GM21526 (cell line): ENCODE results near the gene MTG2.
A peak's percentile ranks its signal among the peaks of the same experiment; 100 is the strongest.

ENCODE experiments used
- ATAC-seq: cut with Tn5 transposase; IDR thresholded peaks from one replicate; pipeline ENCODE4 v1.9.1; 2021; ENCODE audit warnings: moderate library complexity; ENCODE audit not compliant: unreplicated experiment, low FRiP score

MTG2 gene

DNA sequence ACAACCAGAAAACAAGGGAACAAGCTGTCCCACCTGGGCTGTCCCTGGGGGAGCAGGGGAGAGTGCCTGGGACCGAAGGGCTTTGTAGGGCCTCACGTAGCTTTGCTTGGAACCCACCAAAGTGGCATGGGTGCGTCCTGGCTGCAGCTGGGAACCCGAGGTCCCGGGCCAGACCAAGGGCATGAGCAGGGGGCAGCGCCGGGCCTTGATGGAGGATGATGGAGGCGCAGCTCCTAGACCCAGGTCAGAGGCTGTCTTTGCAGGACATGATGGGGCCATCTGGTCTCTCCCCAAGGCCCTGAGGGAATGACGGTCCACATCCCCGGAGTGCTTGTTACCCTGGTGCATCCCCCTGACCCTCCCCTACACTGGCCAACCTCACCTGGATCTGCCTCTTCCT lies 47.9 kb downstream of the MTG2 start:
- ATAC-seq = no peak

DNA sequence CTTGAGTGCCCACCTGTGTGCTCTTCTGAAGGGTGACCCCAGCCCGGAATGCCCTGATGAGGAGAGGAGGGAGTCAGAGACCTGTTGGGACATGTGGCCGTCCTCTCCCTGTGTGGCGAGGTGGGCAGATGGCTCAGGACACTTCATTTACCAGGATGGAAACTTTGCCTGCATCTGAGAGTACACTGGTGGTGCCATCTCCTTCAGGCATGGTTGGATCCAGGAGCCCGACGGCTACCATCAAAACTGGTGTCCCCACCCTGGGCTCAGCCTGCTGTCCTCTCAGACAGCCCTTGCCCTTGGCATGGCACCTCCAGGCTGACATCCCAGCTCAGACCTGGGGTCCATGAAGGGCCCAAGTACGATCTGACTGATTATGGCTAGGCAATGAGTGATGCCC lies 48.5 kb downstream of the MTG2 start:
- ATAC-seq = no peak

DNA sequence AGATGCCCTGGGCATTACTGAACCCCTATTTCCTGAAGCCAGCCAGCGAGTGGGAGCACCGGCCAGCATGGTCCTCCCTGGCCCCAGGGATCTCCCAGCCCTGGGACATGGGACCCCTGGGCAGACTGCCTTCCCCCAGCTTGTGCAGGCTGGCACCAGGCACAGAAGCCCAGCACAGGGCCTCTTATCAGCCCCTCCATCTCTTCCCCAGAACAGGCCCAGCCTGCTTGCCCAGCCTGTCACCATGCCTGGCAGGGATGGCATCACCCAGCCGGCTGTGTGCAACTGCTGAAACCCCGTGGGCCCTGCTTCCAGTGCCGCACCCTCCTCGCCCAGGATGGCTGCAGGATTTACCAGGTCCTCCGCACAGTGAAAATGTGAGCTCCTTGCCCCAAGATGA lies 49.4 kb downstream of the MTG2 start:
- ATAC-seq = no peak

DNA sequence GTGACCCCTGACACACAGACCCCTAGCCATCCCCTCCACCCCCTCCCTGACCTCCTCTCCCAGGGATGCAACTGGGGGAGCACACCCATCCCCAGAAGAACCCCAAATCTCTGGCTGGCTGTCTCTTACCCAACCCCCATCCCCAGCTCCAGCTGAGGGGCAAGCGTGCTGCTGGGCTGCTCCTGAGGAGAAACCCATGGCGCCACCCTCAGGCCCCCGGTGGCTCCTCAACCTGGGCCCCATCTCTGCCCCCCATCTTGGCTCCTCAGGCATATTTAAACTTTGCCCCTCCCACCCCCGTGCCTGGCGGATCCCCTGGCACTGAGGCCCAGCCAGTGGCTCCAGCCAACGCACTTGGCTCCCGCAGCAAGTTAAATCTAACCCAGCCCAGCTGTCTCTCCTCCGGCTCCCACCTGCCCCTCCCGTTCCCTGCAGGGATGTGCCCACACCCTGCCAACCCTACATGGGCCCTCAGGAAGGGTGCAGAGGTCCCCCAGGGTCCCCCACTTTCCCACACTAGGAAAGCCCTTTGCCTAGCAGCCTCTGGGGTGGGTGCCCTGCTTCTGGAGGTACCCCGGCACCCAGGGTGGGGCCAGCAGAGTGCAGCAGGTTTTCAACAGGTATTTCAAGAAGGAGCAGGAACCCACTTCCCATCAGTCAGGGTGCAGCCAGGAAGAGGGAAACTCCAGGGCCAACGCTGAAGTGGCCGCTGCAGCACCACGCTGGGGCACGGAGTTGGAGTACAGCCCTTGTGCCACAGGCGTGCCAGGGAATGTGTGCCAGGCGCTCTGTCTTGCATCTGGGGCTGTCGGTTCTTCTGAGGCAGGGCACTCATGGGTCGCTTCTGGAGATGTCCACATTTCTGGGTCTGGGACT lies 50.2 kb downstream of the MTG2 start:
- no peak for ATAC-seq

DNA sequence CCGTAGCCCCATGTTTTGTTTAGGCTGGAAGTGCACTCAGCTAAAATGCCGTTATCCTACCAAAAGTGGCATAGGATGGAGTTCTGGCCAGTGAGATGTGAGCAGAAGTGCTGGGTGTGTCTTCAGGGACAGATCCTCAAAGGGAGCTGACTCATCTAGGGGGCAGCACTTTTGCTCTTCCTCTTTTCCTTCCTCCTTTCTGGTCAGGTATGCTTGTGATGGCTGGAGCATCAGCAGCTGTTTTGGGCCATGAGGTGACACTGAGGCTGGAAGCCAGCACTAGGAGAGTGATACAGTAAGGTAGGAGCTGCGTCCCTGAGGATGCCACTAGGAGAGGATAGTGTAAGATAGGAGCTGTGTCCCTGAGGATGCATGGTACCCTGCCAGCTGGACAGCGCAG lies 50.9 kb downstream of the MTG2 start:
- ATAC-seq = no peak

DNA sequence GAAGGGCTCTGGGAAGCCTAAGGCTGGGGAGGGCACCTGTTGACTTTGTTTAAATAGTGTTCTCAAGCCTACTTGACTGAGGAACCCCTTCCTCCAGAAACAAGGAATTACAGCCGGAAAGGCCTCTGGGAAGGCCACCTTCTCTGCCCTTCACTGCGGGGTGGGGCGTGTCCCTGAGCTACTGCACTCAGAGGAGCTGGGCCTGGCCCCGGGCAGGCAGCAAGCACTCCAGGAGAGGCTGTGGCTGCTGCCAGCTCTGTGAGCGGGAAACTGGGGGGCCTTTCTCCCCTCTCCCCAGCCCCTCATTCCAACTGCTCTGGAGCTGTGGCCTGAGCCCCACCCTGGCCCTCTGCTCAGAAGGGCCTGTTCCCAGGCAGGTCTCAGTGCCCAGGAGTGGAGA lies 51.5 kb downstream of the MTG2 start:
- no peak for ATAC-seq

DNA sequence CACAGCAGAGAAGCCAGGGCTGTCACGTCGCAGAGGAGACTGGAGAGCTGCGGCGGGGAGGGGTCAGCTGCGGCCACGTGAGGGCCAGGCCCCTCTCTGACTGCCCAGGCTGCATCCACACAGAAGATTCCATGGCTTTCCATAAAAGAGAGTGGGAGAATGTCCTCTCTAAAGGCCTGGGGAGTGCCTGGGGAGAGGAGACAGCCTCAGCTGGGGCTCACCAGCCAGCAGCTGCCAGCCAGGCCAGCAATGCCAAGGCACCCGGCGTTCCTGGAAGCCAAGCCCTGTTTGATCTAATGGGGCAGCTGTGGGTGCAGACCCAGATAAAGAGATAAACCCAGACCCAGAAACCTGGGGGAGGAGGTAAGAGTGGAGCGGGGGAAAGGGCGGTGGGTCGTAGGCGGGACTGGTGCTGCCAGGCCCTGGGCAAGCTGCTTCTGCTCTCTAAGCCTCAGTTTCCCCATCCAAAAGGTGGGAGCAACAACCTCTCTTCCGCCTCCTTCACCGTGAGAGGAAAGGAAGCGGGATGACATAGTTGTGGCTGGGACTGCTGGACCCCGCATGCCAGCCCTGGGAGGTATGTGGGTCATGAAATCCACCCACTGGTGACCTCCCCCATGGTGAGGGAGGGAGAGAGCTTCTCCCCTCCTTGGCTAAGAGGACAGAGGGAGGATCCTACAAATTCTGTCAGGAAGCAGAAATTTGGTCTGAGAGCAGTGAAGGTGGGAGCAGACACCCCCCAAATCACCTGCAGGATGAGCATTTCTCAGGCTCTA lies 52.4 kb downstream of the MTG2 start:
- no peak for ATAC-seq

DNA sequence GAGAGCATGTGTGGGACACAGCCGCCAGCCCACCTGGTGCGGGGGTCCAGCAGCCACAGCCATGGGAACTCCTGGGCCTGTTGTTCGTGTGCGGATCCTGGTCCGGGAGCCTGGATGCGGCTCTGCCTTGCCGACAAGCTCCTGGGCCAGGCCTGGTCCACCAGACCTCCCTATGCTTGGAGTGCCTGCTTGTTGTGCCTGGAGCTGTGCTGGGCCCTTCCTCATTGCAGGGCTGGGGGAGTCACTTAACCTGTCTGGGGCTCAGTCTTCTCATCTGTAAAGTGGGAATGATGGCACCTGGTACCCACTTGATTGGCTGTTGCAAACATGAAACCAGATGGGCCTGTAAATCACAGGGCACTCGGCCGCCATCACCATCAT lies 52.9 kb downstream of the MTG2 start:
- no peak for ATAC-seq

DNA sequence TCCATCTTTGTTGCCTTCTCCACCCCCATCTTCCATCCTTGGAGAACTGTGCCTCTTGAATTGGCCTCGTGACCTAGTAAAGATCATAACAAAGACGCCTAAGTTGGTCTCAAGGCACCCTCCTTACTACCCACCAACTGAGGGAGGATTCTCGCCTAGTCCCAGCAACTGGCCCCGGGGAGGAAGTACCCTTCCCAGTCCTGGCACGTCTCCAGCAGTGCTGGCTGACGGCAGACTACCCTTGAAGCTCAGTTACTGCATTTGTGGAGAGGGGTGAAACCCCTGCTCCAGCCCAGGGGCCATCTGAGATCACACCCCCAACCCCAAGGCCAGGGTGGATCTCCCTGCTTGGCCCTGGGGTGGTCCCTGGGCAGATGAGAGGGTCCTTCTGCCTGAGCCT lies 53.4 kb downstream of the MTG2 start:
- no peak for ATAC-seq

DNA sequence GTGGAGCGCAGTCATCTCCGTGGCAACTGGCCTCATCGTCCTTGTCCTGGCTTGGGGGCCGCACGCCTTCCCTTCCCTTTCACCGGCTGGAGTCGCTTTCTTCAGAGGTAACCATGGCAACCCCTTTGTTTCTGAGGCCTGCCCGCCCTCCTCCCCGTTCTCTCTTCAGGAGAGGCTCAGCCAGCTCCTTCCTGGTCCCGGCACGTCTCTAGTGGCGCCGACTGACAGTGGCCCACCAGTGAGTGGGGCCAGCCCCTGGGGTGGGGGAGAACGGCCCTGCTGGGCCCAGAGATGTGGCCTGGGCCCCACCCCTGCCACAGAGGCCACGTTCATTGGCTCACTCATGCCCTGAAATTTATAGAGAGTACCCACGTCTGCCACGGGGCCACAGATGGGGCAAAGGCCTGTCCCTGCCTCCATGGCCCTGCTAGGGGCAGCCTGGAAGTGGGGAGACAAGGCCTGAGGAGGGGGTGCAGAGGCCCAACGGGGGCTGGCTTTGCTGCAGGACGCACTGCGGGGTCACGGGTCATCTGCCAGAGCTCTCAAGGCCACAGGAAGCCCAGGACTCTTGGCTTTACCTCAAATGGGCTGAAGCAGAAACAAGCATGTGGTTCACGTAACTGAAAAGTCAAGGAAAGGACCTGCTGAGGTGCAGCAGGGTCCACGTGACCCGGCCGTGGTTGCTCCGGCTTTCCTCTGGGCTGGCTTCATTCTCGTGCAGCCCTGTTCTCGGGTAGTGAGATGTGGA lies 54.1 kb downstream of the MTG2 start:
- ATAC-seq = no peak

DNA sequence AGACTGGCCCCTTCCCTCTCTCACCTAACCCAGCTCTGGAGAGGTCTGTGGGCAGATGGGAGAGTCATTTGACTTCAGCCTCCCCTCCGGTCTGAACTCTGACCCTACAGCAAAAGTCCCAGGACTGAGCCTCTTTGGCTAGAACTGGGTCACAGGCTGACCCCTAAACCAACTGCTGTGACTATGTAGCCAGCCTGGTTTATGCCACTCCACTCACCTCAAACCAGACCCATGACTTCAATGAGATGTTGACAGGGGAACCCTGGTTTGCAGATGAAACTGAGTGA lies 54.6 kb downstream of the MTG2 start:
- no peak for ATAC-seq

DNA sequence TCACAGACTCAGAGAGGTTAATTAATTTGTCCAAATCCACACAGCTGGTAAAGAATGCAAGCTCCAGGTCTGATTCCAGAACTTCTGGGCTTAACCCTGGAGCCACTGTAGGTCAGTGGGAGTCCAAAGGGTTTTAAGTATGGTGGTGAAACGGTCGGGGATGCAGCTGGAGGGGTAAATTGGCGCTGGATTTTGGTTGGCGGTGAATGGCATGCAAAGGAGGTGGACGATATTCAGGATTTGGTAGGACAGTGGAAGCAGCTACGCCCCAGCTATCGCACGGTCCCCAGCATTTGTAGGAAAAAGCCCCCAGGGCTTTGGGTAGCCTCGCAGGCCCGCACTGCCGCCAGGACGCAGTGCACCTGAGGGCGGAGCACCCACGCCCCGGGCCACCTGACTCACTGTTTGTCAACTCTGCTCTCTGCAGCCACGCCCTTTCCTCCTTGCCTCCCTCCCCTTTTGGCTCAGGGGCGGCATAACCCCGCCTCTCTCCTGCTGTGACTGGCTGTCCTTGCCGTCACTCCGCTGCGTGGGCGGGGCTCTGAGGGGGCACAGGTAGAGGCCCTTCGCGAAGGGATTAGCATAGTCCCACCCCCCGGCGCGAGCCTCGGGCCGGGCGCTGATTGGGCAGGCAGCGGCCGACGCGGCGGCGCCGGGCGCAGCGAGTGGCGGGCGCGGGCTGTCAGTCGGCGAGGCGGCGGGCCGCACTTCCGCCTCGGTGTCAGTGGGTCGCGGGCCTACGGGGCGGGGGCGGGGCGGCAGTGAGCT lies 55.2 kb downstream of the MTG2 start, which contains the start of gene OSBPL2:
OSBPL2 (plus strand) TSS at position 721 of the 768 bp plus-strand sequence. CDS start 17,664 bp downstream, outside the sequence.
- peak; percentile 94 for ATAC-seq

DNA sequence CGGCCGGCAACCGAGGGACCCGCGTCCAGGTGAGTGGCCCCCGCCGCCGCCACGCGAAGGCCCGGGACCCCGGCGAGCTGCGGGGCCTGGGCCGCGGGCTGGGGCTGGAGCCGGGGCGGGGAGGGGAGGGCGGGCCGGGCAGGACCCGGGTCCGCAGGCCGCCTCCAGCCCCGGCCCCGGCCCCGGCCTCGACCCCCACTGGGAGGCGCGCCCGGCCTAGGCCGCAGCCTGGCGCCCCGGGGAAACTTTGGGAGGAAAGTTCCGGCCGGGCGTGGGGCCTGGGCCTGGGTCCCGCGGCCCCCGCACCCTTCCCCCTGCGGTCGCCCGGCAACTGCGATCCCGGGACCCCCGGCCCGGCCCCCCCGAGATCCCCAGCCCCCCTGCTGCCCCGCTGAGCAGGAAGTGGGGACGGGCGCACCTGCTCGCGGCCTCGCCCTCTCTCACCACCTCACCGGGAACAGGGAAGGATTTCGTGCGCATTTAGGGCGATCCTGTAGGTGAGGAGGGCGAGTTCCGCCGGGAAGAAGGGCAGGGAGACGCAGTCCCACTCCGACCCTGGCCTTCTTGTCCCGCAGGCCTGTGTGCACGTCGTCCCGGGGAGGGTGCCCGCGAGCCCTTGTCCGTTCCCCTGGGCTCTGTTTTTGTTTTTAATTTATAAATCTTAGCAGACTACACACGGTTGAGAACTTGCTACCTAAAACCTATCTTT lies 55.9 kb downstream of the MTG2 start:
- ATAC-seq = no peak

DNA sequence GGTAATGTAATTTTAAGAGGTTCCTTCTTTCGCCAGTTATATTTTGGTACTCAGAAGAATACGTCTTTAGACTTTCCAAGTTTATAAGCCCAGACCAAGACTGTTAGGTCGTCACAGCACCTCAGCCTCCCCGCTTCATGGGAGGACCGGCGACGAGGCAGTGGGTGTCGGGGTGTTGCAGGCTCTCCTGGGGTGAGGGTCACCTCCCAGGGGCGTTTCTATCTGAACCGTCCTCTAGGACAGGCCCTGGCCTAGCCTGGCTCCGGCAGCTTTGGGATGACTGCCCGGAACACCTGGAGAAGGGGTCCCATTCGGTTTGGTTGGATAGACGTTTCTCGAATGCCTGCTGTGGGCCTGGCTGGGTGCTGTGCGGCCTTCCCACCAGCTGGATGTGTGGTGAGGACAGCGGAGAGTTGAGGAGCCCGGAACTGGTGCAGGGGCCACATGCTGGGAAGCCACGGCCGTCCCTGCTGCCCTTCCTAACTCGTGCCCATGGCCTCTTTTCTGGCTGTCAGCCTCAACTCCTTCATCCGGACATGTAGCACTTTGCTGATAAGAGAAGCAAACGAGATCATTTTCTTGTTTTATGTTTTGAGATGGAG lies 56.6 kb downstream of the MTG2 start:
- no peak for ATAC-seq

DNA sequence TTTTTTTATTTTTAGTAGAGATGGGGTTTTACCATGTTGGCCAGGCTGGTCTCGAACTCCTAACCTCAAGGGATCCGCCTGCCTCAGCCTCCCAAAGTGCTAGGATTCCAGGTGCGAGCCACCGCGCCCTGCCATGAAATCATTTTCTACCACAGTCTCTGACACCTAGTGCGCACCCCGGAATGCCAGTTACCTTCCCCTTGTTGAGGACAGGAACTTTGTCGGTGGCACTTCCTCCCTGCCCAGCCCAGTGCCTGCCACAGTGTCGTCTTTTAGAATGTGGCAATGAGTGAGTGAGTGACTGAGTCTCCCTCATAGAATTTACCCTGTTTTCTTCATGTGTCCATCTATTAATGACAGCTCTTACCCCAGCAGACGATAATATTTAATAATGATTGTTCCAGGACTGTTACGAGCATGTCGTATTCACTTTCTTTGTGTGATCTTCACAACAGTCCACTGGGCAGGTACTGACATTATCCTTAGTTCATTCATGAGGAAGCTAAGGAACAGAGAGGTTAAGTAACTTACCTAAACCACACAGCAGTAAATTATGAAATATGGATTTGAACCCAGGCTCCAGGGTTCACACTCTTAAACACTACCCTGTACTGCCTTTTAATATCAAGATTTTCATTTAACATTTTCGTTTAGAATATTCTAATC lies 57.3 kb downstream of the MTG2 start:
- no peak for ATAC-seq

DNA sequence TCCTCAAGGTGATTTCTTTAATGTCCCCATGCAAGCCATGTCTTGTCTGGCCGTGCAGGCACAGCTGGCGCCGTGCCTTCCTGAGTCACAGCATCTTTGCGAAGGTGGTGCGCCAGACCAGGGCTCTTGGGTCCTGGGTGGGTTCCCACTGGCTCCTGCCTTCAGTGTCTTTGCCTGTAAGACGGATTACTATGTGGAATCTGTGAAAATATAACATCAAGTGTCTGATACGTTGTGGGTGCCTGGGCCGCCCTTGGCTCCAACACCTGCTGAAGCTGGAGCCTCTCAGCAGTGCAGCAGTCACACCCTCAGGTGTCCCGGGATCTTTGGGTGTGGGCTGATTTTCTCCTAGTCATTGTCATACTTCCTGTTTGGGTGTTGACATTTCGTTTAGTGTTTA lies 58.7 kb downstream of the MTG2 start:
- no peak for ATAC-seq

DNA sequence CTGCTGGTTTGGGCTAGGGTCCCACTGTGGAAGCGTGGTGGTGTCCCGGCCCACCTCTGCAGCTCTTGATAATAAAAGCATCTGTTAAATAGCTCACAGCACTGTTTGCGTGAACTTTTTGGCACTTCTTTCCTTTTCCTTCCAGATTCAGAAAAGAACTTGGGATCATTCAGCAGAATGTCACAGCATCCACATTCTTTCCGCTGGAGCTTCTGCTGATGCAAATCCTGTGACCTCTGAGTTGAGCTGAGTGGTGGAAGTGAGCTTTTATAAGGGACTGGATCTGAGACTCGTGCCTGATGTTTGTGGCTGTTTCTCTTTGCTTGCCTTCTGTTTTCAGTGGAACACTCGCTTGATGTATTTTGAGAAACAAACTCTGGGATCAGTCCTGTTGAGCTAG lies 59.3 kb downstream of the MTG2 start:
- ATAC-seq = no peak

DNA sequence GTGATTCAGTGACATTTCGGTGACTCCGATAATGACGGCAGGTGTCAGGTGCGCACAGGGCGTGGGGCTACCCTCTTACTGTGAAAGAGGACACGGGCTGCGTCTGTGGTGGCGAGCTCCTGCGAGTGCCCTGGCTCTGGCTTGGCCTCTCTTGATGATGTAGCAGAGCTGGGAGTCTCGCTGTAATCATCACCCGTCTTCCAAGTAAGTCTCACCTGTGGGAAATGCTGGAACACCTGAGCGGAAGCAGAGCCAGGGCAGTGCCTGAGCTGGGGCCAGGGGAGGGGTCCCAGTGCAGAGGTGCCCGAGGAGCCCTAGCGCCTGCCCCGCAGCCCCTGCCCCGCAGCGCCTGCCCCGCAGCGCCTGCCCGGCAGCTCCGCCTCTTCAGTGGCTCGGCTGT lies 60.3 kb downstream of the MTG2 start:
- ATAC-seq = no peak

DNA sequence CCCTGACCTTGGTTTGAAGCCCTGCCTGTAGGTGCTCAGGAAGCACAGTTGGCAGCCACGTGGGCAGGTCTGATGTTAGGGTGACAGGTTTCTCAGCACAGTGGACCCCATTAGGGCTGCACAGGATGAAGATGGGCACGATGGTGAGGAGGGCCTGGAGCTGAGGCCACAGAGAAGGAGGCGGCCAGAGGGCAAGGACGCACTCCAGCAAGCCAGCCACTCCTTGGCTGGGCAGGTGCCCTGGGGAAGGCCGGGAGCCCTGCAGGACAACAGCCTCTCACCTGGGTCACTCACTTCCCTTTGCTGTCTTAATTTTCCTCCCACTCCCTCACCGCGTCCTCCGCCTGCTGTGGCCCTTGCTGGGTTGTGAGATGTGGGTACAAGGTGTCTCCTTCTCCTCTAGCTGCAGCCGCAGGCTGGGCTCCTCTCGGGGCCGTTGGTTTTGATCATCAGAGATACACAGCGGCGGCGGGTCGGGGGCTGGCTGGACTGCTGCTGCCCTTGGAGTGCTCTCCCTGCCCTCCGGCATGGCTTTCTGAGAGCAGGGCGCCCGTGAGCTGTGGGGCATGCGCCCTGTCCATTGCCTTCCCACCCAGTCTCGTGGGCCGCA lies 61.2 kb downstream of the MTG2 start:
- ATAC-seq = no peak
